Activated CD4-positive, alpha-beta T cell treated with anti-CD3 and anti-CD28 coated beads, Interleukin-2, amount 50 U/mL, for 16 hours (primary cell): ENCODE data around the gene FAM131B.

Experiments
- DNase-seq: peaks from one replicate; pipeline ENCODE4 v3.0.0-alpha.2; 2020

Gene FAM131B

DNA sequence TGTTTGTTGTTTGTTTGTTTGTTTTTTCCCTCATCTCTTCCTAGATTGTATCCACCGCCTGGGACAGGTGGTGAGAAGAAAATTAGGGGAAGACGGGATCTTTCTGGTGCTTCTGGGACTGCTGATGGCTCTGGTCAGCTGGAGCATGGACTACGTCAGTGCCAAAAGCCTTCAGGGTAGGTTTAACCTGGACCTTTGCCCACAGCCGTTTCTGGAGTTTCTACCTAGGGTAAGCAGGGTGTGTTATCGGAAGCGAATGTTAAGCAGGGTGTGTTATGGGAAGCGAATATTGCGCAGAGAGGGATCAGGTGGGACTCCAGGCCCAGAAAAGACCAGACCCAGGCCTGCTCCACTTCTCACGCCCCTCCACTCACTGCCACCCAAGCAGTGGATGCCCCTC is 41.9 kb downstream of the FAM131B start:
- no peak for DNase-seq

DNA sequence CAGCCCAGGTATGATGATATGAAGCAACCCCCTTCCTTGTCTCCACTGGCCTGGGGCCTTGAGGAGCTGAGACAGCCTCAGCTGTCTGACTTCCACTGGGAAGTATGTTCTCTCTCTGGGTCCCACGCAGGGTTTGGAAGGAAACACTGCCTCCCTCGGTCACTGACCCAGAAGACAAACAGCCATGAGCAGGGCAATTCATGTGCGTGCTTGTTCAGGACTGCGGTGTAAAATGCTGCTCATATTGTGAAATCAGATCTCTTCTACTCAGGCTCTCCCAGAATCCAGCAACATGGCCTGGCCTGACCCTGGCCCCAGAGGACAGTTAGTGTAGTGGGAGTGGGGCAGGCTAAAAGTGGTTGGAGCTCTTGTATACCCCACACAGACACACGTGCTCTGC is 43.9 kb downstream of the FAM131B start:
- DNase-seq: no peak

DNA sequence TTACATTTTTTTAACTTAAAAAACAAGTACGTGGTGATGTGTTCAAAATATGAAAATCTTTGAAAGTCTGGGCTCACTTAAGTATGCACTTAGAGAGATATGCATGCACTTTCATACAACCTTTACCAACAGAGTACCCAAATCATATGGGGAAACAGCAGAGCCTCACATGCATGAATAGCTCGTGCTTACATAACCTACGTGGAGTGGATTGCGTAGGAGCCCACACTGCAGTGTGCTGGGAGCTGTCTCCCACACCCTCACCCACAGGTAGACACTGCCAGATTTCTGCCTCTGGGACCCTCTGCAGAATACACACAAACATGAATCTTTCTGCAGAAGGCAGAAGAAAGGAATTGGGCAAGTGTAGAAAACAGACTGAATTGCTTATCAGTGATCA is 46.0 kb downstream of the FAM131B start:
- DNase-seq: no peak

DNA sequence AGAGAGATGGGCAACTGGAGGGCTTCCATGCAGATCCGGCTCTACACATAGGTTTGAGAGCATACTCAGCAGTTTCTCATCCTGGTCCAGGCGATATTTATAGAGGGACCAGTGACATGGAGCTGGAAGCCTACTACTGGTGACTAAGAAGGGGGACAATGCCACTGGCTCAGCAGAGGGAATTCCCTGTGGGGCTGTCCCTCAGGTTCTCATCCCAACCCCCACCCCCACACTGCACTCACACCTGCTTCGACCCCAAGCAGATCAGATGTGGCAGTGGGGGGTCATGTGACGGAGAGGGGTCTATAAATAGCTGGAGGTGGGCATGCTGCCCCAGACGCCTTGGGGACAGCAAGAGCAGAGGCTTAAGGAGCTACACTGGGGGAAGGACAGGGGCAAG is 46.7 kb downstream of the FAM131B start, which contains the start of gene CLCN1:
TSS of gene CLCN1 (plus strand) at position 336 of the 400 bp plus-strand sequence. CDS start 102 bp downstream, outside the sequence.
- DNase-seq: no peak

GRCh38 chr7:143314127-143314526 is 48.4 kb downstream of the FAM131B start:
- DNase-seq: peak; percentile 20

- DNase-seq: no peak
These were observed 53.9 kb downstream of the FAM131B start for GRCh38 chr7:143308632-143309031.

GRCh38 chr7:143305423-143306070 is 57.0 kb downstream of the FAM131B start:
- DNase-seq: peak; percentile 58

- no peak for DNase-seq
These were observed 57.6 kb downstream of the FAM131B start for GRCh38 chr7:143304938-143305337.

DNA sequence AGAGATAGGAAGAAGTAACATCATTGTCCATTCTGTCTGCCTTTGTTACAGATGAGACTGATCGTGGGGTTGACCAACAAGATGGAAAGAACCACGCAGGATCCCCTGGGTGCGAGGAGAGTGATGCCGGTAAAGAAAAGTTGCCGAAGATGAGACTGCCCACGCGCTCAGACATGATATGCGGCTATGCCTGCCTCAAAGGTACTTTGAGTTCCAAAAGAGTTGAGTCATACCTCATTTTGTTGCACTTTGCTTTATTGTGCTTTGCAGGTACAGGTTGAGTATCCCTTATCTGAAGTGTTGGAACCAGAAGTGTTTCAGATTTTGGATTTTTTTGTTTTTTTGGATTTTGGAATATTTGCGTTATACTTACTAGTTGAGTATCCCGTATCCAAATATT is 58.8 kb downstream of the FAM131B start:
- DNase-seq: no peak
